ENCODE measurements around the gene FBXO3.
"Not testable (repeated sequence)": the region's sequence is repeated elsewhere in the genome, so short reads cannot be mapped to it uniquely, and the experiment has no call there.

FBXO3 gene

DNA sequence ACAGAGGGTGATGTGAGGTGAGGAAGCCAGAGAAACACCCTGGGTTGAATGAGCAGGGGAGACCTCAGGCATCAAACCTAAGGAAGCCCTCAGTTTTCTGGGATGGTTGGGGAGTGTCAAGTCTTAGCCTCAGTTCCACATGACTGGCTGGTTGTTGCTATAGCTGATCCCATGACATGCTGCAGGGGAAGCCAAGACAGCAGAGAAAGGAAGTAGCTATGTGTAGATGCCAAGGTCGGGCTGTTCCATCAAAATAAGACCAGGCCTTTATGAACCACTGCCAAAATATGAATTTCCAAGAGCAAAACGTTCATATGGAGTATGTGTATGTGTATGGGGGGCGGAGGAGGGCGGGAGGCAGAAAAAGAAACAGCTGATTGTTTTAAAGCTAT lies 49.7 kb downstream of the FBXO3 start:
- no peak for DNase-seq

DNA sequence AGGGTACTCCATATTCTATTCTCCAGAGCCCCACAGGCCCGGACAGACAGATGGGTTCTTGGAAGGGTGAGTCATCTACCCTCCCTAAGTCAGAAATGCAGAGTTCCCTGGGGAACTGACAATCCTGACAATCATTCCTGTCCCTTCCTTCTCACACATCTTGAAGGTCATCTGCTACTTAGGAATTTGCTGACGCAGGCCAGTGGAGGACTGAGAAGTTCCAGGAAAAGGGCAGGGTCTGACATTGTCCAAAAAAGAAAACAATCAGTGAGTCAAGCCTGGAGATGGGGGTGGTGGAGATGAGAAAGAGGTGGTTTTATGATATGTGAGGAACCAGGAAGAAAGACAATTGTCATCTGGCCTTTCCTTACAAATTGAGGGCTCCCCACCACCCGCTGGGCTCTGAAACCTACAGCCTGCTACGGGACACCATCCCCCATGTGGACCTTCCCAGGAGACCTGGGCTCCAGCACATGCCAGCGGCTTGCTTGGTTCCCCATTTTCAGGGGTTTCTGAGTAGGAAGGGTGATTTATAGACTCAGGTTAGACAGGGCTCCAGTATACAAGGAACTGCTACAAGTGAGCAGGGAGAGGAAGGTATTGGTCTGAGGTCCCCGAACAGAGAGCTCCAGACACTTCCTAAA lies 51.0 kb downstream of the FBXO3 start:
- peak; percentile 45 for DNase-seq

- DNase-seq, result peak; percentile 88
These were observed 51.6 kb downstream of the FBXO3 start for GRCh38 chr11:33722590-33723234.

GRCh38 chr11:33721984-33722383 lies 52.3 kb downstream of the FBXO3 start:
- no peak for DNase-seq

- peak; percentile 52 for DNase-seq
These were observed 52.9 kb downstream of the FBXO3 start for GRCh38 chr11:33721426-33721825.

DNA sequence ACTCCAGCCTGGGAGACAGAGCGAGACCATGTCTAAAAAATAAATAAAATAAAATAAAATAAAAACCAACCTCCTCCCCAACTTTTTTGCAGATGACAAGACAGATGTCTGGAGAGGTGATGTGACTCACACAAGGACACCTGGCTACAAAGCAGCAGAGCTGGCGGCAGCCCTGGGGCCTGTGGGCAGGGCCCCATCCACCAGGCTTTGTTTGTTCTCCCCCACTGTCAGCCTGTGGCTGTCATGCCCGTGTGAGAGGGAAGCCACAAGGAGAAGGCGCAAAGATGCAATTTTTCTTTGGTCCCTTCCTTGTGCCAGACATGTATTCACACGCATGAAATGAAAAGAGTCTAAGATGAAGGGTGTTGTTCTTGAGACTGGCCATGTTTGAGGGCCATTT lies 54.7 kb downstream of the FBXO3 start:
- no peak for DNase-seq

- no peak for DNase-seq
These were observed 55.9 kb downstream of the FBXO3 start for GRCh38 chr11:33718440-33718839.

DNA sequence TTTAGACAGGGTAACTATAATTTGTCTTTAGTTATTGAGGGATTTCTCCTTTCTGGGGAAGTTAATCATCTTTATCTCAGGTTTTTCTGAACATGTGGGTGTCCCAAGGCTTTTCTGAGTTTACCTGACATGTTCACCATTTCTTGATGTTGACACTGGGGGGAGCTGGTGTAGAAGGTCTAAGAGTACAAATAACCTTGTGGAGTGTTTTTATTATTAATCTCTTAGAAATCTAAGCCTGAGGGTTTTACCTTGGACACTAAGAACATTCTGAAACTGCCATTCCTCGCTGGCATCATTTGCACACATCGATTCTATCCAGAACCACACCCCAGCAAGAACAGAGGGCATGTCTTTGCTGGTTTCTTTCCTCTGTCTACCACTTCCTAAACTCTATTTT lies 58.1 kb downstream of the FBXO3 start:
- DNase-seq, result peak; percentile 44

GRCh38 chr11:33713856-33714398 lies 60.4 kb downstream of the FBXO3 start:
- no peak for DNase-seq

GRCh38 chr11:33713151-33713855 lies 61.0 kb downstream of the FBXO3 start:
- DNase-seq, result no peak

GRCh38 chr11:33712436-33712835 lies 61.9 kb downstream of the FBXO3 start:
- DNase-seq, result no peak

DNA sequence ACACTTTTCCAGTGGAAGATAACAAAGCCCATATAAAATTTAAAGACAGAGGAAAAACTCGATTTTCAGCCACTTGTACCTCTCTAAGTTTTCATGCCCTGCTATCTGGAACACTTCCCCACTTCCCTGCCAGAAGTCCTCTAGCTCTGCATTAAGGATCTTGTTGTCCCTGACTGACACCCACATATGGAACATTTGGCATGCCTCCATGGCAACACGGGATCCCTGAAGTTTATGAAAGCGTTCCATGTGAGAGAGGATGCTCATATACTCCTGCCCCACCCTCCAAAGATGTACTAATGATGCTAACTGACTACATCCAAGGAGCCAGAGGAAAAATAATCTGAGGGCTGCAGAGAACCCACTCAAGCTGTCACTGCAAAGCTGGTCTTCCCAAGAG lies 64.9 kb downstream of the FBXO3 start:
- DNase-seq, result no peak

DNA sequence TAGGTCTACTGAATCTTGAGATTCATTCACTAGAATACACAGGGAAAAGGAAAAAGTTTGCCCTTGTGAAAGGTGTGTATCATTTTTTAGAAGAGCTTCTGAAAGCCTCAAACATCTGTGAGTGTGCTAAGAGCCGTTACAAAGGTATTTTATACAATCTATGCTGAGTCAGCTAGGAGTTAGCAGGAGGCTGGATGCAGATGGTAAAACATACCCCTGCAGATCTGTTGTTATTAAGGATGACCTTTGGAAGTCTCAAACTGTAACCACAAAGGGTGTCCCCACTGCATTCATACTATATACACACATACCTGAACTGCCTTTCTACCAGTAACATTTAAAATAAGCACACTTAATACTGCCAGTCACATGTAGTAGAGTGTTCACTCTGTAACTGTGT lies 65.3 kb downstream of the FBXO3 start:
- DNase-seq, result no peak

DNA sequence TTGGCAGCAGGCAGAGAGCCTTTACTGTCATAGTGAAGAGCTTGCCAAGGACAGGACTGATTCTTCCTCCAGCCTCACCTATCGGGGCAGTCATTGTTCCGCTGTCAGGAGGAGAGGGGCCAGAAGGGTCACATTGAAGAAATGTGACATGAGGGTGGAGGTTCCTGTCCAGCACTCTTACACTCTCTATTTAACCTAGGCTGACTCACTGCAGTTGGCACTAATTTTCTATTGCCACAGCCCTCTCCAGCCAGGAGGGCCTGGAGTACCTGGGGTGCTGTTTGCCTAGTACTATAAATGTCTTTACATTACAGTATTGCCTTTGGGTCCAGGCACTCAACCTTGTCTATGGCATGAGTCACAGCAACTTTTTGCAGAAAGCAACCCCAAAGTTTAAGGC lies 66.5 kb downstream of the FBXO3 start:
- DNase-seq, result not testable (repeated sequence)

GRCh38 chr11:33706966-33707365 lies 67.4 kb downstream of the FBXO3 start:
- no peak for DNase-seq

- DNase-seq, result no peak
These were observed 67.8 kb downstream of the FBXO3 start for GRCh38 chr11:33706546-33706945.

DNA sequence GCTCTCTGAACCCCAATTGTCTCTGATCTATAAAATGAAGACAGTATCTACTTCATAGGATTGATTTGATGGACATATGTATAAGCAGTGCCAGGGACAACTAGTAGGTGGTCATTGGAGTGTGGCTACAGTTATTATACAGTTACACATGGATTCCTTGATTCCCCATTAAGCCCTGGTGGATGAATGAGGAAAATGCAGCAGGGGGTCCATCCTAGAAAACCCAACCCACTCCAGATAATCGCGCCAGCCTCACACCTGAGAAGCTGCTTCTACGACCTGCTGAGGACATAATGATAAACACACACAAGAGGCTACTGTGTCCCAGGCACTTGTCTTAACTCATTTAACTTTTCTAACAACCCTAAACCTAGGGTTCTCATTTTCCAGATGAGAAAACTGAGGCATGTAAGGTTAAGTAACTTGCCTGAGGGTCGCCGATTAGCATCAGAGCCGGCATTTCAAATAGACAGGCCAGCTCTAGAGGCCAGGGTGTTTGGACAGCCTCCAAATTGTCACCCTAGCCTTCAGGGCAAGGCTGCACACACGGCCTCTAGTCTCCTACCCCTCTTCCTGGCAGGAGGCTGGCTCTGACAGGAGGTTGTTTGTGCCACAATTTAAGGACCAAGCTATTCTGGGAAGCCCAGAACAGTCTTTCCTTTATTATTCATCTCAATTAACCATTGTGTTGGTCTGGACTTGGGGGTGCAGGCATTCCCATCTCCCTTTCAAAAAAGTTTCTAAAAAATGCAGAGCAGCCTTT lies 69.9 kb downstream of the FBXO3 start:
- no peak for DNase-seq

GRCh38 chr11:33703788-33704187 lies 70.5 kb downstream of the FBXO3 start:
- DNase-seq, result no peak

DNA sequence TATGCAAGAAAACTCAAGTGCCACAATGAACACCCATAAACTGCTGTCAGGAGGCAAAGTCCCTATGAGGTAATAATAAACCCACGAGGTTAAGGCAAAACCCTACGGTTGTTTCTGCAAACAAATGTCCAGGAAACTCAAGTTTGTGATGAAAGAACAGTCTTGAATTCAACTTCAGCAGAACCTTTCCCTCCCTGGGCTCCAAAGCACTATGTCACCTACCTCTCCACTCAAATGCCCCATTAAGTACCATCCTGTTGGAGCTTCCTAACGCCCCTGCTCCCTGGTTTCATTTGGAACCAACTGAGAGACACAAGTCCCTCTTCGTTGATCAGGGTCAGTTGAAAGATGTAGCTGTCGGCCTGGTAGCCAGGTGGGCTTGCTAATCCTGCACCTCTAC lies 71.1 kb downstream of the FBXO3 start:
- no peak for DNase-seq

GRCh38 chr11:33701302-33702230 lies 72.8 kb downstream of the FBXO3 start:
- DNase-seq, result no peak

DNA sequence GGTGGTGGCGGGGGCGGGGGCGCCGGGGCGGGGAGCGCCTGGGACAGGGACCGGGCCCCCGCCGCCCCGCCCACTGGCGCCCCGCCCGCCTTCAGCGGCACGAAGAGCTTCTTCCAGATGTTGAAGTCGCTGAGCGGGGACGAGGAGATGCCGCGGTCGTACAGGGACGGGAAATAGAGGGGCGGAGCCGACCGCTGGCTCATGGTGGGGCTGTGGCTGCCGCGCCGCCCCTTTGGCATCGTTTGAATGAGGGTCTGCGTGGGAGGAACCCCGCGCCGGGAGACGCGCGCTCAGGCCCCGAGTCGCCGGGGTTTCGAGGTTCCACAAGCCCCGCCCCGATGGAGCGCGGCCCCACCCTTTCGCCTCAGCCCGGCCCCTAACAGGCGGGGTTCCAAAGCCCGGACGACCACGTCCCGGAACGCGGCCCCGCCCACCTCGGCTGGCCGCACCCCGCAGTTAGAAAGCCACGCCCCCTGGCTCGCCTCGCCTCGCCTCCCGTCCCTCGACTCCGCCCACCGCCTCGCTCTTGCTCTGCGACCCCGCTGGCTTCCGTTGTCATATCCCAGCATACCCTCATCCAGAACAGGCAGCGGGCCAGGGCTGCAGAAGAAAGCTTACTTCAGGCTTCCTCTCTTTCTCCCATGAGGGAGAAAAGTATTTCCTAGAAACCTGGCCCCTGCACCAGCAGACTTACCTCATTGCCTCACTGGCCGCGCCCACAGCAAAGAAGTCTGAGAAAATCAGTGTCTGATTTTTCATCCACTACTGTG lies 73.6 kb downstream of the FBXO3 start, which contains the start of gene C11orf91:
Gene C11orf91 (minus strand): TSS at position 325 of the 770 bp plus-strand sequence. CDS start 86 bp downstream, at position 239.
- DNase-seq, result peak; percentile 95
